HL-60 (cell line): ENCODE measurements around the gene E4F1.

Source experiments
- DNase-seq, 2 experiments: peaks; one replicate each; pipeline ENCODE4 v3.0.0-alpha.2; 2010 to 2020; ENCODE audit warnings: low read depth in 1 of 2, low spot score in 1 of 2
- H3K27ac ChIP-seq: fragments of 250-450 bp; sonication (Bioruptor Pico); replicated peaks from 2 replicates; pipeline ENCODE4 v1.5.1; 2020; ENCODE audit warnings: mild to moderate bottlenecking, moderate library complexity
- H3K27me3 ChIP-seq: fragments of 250-450 bp; sonication (Bioruptor Pico); 2 replicates; pipeline ENCODE4 v1.5.1; 2021; ENCODE audit warnings: mild to moderate bottlenecking, moderate library complexity; ENCODE audit not compliant: insufficient read depth, poor library complexity, severe bottlenecking
- H3K4me3 ChIP-seq: replicated peaks from 2 replicates; pipeline ENCODE4 v1.5.1; 2011; ENCODE audit warnings: mild to moderate bottlenecking, control low read depth, low read length; ENCODE audit not compliant: insufficient read depth
- CTCF ChIP-seq: IDR thresholded peaks from one replicate; pipeline ENCODE4 v1.5.1; 2011; ENCODE audit warnings: low read length, control low read depth, inconsistent platforms; ENCODE audit not compliant: insufficient read depth
- GABPA ChIP-seq: IDR thresholded peaks from 2 replicates; pipeline ENCODE4 v1.6.1; 2012; ENCODE audit warnings: low read depth
- POLR2AphosphoS5 ChIP-seq: IDR thresholded peaks from 2 replicates; pipeline ENCODE4 v1.6.1; 2012; ENCODE audit warnings: low read depth
- REST ChIP-seq: IDR thresholded peaks from 2 replicates; pipeline ENCODE4 v1.6.1; 2012; ENCODE audit warnings: low read depth; ENCODE audit not compliant: insufficient replicate concordance
- SPI1 ChIP-seq: IDR thresholded peaks from 2 replicates; pipeline ENCODE4 v1.6.1; 2012; ENCODE audit warnings: low read depth, mild to moderate bottlenecking, borderline replicate concordance

Gene E4F1

GRCh38 chr16:2273484-2273883 lies 50.1 kb downstream of the E4F1 start:
- H3K27me3 ChIP-seq = no peaks in the 10 kb centered on the region
- TF ChIP-seq CTCF (no peak), SPI1 (no peak), POLR2AphosphoS5 (no peak), REST (no peak), GABPA (no peak)
- no peak overlapping the region for H3K27ac ChIP-seq
- no peak for DNase-seq
- no peak overlapping the region for H3K4me3 ChIP-seq

- TF ChIP-seq SPI1 (no peak), REST (no peak), POLR2AphosphoS5 (no peak), GABPA (no peak), CTCF (no peak)
- Histone ChIP-seq H3K27ac (no peak overlapping the region), H3K4me3 (no peak overlapping the region), H3K27me3 (no peaks in the 10 kb centered on the region)
- DNase-seq = no peak
Observed at GRCh38 chr16:2273931-2274330, 50.5 kb downstream of the E4F1 start.

- no peaks in the 10 kb centered on the region for H3K27me3 ChIP-seq
- no peak overlapping the region for H3K4me3 ChIP-seq
- H3K27ac ChIP-seq = no peak overlapping the region
- no peak for DNase-seq
- TF ChIP-seq CTCF (no peak), SPI1 (no peak), POLR2AphosphoS5 (no peak), REST (no peak), GABPA (no peak)
Observed at GRCh38 chr16:2275476-2276367, 52.3 kb downstream of the E4F1 start.
